GM12873 (cell line): ENCODE results near the gene NRXN3.

Experiments
- TF ChIP-seq, protein P1 (sequence below): IDR thresholded peaks from 2 replicates; pipeline ENCODE4 v1.5.1; 2012; ENCODE audit warnings: low read depth, mild to moderate bottlenecking, moderate library complexity, low read length, control low read depth; ENCODE audit not compliant: insufficient read depth; ENCODE audit errors: missing control alignments

NRXN3 gene

GRCh38 chr14:79209418-79209817 is 1039.2 kb downstream of the NRXN3 start:
- TF ChIP-seq, protein P1, sequence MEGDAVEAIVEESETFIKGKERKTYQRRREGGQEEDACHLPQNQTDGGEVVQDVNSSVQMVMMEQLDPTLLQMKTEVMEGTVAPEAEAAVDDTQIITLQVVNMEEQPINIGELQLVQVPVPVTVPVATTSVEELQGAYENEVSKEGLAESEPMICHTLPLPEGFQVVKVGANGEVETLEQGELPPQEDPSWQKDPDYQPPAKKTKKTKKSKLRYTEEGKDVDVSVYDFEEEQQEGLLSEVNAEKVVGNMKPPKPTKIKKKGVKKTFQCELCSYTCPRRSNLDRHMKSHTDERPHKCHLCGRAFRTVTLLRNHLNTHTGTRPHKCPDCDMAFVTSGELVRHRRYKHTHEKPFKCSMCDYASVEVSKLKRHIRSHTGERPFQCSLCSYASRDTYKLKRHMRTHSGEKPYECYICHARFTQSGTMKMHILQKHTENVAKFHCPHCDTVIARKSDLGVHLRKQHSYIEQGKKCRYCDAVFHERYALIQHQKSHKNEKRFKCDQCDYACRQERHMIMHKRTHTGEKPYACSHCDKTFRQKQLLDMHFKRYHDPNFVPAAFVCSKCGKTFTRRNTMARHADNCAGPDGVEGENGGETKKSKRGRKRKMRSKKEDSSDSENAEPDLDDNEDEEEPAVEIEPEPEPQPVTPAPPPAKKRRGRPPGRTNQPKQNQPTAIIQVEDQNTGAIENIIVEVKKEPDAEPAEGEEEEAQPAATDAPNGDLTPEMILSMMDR, result no peak

DNA sequence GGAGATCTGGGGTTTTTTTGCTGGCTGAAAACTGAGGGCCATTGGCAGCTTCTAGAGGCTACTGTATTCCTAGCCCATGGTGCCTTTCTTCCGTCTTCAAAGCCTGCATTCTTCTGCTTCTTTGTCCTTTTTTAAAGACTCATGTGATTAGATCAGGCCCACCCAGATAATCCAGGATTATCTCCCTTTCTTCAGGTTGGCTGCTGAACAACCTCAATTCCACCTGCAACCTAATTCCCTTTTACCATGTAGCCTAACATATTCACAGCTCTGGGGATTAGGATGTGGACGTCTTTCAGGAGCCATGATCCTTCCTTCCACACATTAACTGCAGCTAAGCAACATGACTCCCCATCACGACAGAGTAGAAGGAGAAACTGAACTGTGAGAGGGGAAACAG is 1055.6 kb downstream of the NRXN3 start:
- TF ChIP-seq, protein P1, result no peak

- TF ChIP-seq, protein P1, result no peak
Measured at GRCh38 chr14:79229383-79229909, 1059.3 kb downstream of the NRXN3 start.

DNA sequence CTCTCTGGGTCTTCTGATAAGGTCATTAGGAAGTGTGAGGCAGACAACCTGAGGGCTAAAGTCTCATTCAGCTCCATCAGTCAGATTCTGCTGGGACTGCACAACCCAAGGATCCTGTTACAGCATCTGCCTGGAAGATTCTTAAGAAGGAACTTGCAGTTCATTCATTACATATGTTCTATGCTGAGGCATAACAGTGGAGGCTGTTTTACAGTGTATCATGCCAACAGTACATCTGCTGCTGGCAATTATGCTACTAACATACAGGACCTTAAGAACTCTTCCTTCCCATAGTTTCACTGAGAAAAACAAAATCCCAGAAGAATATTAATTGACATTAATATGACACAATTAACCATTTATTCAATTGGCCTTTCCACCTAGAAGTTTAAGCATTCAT is 1072.5 kb downstream of the NRXN3 start:
- TF ChIP-seq, protein P1, result no peak

DNA sequence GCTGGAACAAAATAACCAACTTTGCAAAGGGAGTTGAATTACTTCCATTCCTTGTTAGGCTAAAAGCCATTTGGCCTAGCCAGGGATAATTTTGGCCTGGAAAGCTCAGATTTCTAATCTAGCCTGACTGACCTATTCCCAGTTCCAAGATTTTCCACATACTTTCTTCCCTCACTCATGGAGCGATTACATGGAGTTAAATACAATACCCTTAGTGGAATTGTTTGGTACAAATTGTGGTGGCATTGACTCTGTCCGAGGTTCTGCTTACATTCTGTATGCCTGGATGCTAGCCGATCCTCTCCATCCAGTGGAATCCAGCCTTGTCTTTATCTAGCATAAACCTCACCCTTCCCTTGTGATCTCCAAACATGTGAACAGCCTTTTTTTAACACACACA is 1076.0 kb downstream of the NRXN3 start:
- TF ChIP-seq, protein P1, result no peak

- TF ChIP-seq, protein P1, result no peak
Measured at GRCh38 chr14:79248126-79248525, 1078.0 kb downstream of the NRXN3 start.

- TF ChIP-seq, protein P1, result no peak
Measured at GRCh38 chr14:79248771-79249170, 1078.6 kb downstream of the NRXN3 start.
